Adrenal gland (tissue), 5 donors: ENCODE results near the gene POLR3E.

Experiments
- CTCF ChIP-seq, 6 experiments: fragments of 450-650 bp in 4 of 6; fragments of 200-600 bp in 2 of 6; sonication (generic) in 1 of 6; IDR thresholded peaks; 1 replicate in 5 of 6; 2 replicates in 1 of 6; pipeline versions ENCODE4 v1.5.1 to v1.8.0; 2016 to 2021; ENCODE audit warnings: antibody characterized with exemption in 6 of 6, mild to moderate bottlenecking in 2 of 6, moderate library complexity in 1 of 6
- POLR2A ChIP-seq, 2 donors: fragments of 450-650 bp; IDR thresholded peaks; one replicate each; pipeline ENCODE4 v1.6.1; 2017; ENCODE audit warnings: antibody characterized with exemption in 2 of 2, mild to moderate bottlenecking in 2 of 2, moderate library complexity in 1 of 2
- donor health status: DM: no; HTN: no; CAD: no.

- TF ChIP-seq CTCF (IDR thresholded peaks at IDR 0.05) (no peak), POLR2A (IDR thresholded peaks at IDR 0.05) (no peak)
Measured at GRCh38 chr16:22370038-22370820, 73.0 kb downstream of the POLR3E start.
